Liver (tissue), 3 donors: ENCODE measurements around the gene LAGE3.

ENCODE experiments used
- GABPA ChIP-seq, 2 donors: IDR thresholded peaks in 1 of 2; conservative IDR thresholded peaks in 1 of 2; 2 replicates each; pipeline ENCODE4 v1.6.1; 2016; ENCODE audit warnings: antibody characterized with exemption in 2 of 2, mild to moderate bottlenecking in 1 of 2, moderate library complexity in 1 of 2
- JUND ChIP-seq, 2 donors: IDR thresholded peaks; 2 replicates each; pipeline ENCODE4 v1.6.1; 2016; ENCODE audit warnings: antibody characterized with exemption in 2 of 2
- RAD21 ChIP-seq, 2 donors: IDR thresholded peaks; 2 replicates each; pipeline ENCODE4 v1.6.1; 2016; ENCODE audit warnings: antibody characterized with exemption in 2 of 2, mild to moderate bottlenecking in 2 of 2
- YY1 ChIP-seq: IDR thresholded peaks from 2 replicates; pipeline ENCODE4 v1.6.1; 2016; ENCODE audit warnings: antibody characterized with exemption, mild to moderate bottlenecking
- TF ChIP-seq, protein P1 (sequence below): fragments of 150-350 bp; IDR thresholded peaks from 2 replicates; pipeline ENCODE4 v1.5.1; 2017; ENCODE audit warnings: improper control_type of control experiment, low read depth, low read length; ENCODE audit not compliant: missing input control
- TF ChIP-seq, protein P2 (sequence below): IDR thresholded peaks from 2 replicates; pipeline ENCODE4 v1.6.1; 2016; ENCODE audit warnings: antibody characterized with exemption
- TF ChIP-seq, protein P3 (sequence below): IDR thresholded peaks from 2 replicates; pipeline ENCODE4 v1.6.1; 2016; ENCODE audit warnings: antibody characterized with exemption
- TF ChIP-seq, protein P4 (sequence below): IDR thresholded peaks from 2 replicates; pipeline ENCODE4 v1.6.1; 2016; ENCODE audit warnings: antibody characterized with exemption, mild to moderate bottlenecking
- TF ChIP-seq, protein P5 (sequence below): IDR thresholded peaks from 2 replicates; pipeline ENCODE4 v1.6.1; 2016; ENCODE audit warnings: antibody characterized with exemption
- donor health status: healthy.
- donor health status: healthy.

DNA sequence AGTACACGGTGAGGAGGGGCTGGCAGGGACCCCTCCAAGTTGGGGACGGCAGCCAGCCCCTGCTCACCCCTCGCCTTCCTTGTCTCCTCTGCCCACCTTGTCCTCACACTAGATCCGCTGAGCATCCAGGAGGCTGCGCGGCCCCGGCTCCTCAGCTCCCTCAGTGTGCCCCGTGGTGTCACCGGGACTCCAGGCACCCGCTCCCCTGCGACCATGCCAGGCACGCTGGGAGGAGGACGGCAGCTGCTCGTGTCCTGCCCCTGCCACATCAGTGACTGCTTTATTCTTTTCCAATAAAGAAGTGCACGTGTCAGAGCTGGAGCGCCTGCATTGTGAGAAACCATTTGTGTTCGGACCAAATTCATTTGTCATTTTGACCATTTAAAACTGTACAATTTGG, 28.8 kb downstream of the LAGE3 start:
- TF ChIP-seq GABPA (IDR thresholded peaks at IDR 0.05 in 1 of 2, conservative IDR thresholded peaks at IDR 0.05 in 1 of 2), result no peak
- TF ChIP-seq, protein P1, sequence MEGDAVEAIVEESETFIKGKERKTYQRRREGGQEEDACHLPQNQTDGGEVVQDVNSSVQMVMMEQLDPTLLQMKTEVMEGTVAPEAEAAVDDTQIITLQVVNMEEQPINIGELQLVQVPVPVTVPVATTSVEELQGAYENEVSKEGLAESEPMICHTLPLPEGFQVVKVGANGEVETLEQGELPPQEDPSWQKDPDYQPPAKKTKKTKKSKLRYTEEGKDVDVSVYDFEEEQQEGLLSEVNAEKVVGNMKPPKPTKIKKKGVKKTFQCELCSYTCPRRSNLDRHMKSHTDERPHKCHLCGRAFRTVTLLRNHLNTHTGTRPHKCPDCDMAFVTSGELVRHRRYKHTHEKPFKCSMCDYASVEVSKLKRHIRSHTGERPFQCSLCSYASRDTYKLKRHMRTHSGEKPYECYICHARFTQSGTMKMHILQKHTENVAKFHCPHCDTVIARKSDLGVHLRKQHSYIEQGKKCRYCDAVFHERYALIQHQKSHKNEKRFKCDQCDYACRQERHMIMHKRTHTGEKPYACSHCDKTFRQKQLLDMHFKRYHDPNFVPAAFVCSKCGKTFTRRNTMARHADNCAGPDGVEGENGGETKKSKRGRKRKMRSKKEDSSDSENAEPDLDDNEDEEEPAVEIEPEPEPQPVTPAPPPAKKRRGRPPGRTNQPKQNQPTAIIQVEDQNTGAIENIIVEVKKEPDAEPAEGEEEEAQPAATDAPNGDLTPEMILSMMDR, result no peak
- TF ChIP-seq, protein P2, sequence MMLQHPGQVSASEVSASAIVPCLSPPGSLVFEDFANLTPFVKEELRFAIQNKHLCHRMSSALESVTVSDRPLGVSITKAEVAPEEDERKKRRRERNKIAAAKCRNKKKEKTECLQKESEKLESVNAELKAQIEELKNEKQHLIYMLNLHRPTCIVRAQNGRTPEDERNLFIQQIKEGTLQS, result no peak
- TF ChIP-seq, protein P3, sequence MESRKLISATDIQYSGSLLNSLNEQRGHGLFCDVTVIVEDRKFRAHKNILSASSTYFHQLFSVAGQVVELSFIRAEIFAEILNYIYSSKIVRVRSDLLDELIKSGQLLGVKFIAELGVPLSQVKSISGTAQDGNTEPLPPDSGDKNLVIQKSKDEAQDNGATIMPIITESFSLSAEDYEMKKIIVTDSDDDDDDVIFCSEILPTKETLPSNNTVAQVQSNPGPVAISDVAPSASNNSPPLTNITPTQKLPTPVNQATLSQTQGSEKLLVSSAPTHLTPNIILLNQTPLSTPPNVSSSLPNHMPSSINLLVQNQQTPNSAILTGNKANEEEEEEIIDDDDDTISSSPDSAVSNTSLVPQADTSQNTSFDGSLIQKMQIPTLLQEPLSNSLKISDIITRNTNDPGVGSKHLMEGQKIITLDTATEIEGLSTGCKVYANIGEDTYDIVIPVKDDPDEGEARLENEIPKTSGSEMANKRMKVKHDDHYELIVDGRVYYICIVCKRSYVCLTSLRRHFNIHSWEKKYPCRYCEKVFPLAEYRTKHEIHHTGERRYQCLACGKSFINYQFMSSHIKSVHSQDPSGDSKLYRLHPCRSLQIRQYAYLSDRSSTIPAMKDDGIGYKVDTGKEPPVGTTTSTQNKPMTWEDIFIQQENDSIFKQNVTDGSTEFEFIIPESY, result no peak
- TF ChIP-seq, protein P4, sequence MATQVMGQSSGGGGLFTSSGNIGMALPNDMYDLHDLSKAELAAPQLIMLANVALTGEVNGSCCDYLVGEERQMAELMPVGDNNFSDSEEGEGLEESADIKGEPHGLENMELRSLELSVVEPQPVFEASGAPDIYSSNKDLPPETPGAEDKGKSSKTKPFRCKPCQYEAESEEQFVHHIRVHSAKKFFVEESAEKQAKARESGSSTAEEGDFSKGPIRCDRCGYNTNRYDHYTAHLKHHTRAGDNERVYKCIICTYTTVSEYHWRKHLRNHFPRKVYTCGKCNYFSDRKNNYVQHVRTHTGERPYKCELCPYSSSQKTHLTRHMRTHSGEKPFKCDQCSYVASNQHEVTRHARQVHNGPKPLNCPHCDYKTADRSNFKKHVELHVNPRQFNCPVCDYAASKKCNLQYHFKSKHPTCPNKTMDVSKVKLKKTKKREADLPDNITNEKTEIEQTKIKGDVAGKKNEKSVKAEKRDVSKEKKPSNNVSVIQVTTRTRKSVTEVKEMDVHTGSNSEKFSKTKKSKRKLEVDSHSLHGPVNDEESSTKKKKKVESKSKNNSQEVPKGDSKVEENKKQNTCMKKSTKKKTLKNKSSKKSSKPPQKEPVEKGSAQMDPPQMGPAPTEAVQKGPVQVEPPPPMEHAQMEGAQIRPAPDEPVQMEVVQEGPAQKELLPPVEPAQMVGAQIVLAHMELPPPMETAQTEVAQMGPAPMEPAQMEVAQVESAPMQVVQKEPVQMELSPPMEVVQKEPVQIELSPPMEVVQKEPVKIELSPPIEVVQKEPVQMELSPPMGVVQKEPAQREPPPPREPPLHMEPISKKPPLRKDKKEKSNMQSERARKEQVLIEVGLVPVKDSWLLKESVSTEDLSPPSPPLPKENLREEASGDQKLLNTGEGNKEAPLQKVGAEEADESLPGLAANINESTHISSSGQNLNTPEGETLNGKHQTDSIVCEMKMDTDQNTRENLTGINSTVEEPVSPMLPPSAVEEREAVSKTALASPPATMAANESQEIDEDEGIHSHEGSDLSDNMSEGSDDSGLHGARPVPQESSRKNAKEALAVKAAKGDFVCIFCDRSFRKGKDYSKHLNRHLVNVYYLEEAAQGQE, result no peak
- TF ChIP-seq, protein P5, sequence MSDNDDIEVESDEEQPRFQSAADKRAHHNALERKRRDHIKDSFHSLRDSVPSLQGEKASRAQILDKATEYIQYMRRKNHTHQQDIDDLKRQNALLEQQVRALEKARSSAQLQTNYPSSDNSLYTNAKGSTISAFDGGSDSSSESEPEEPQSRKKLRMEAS, result no peak
- TF ChIP-seq YY1, result no peak
- TF ChIP-seq JUND (IDR thresholded peaks at IDR 0.05), result no peak
- TF ChIP-seq RAD21 (IDR thresholded peaks at IDR 0.05), result no peak
